B cell (primary cell): ENCODE data around the gene ACOX2. TPM values are rescaled to one million over a fixed set of nuclear protein-coding genes. Genes with fewer than 3 reads are reported as not detected.

ENCODE experiments used
- ATAC-seq: fragments of 200-7000 bp; cut with Tn5 transposase; one replicate; pipeline ENCODE4 v1.10.0; 2021; ENCODE audit warnings: low read depth, mild to moderate bottlenecking, moderate number of reproducible peaks, moderate library complexity
- CTCF ChIA-PET: fragments of 350-600 bp; sonication (Branson Sonifier 250); formaldehyde crosslinking; loops from one replicate; lab custom pipeline; 2021; ENCODE audit warnings: antibody characterized with exemption, inconsistent platforms; lab: Charles Lee
- POLR2A ChIA-PET: fragments of 350-600 bp; sonication (Branson Sonifier 250); formaldehyde crosslinking; loops from one replicate; lab custom pipeline; 2021; ENCODE audit warnings: antibody characterized with exemption; lab: Charles Lee
- DNase-seq: peaks from one replicate; pipeline ENCODE4 v3.0.0; 2013
- H2AFZ ChIP-seq: 2 replicates; pipeline ENCODE4 v1.6.1; 2012; ENCODE audit warnings: mild to moderate bottlenecking, low read depth, low read length; ENCODE audit not compliant: insufficient read depth, poor library complexity, severe bottlenecking
- H3K27ac ChIP-seq, 2 donors: 1 replicate in 1 of 2; 2 replicates in 1 of 2; pipeline ENCODE4 v1.5.1; 2012 to 2013; ENCODE audit warnings: low read length in 2 of 2, mild to moderate bottlenecking in 2 of 2, moderate library complexity in 1 of 2
- H3K27me3 ChIP-seq, 4 experiments: fragments of 200-600 bp in 1 of 4; sonication (generic) in 1 of 4; replicated peaks in 1 of 4; 1 replicate in 2 of 4; 2 replicates in 2 of 4; pipeline versions ENCODE4 v1.6.1 to v1.7.0; 2013 to 2016; ENCODE audit warnings: low read length in 3 of 4, mild to moderate bottlenecking in 2 of 4, mixed read lengths in 1 of 4, moderate library complexity in 1 of 4; ENCODE audit not compliant: insufficient read depth in 4 of 4, control insufficient read depth in 3 of 4; ENCODE audit errors: control extremely low read depth in 1 of 4
- H3K36me3 ChIP-seq, 2 experiments: replicated peaks in 1 of 2; 1 replicate in 1 of 2; 2 replicates in 1 of 2; pipeline versions ENCODE4 v1.6.1 to v1.7.1; 2013; ENCODE audit warnings: low read length in 1 of 2; ENCODE audit not compliant: insufficient read depth in 2 of 2, control insufficient read depth in 1 of 2; ENCODE audit errors: control extremely low read depth in 1 of 2, extremely low read depth in 1 of 2
- H3K4me1 ChIP-seq, 2 donors: fragments of 200-600 bp in 1 of 2; sonication (generic) in 1 of 2; 1 replicate in 1 of 2; 2 replicates in 1 of 2; pipeline versions ENCODE4 v1.5.1 to v1.6.1; 2013 to 2017; ENCODE audit warnings: low read length in 2 of 2; ENCODE audit not compliant: control insufficient read depth in 2 of 2, insufficient read depth in 2 of 2
- H3K4me2 ChIP-seq: replicated peaks from 2 replicates; pipeline ENCODE3; 2012; ENCODE audit warnings: mild to moderate bottlenecking, low read depth, low read length; ENCODE audit not compliant: poor library complexity, severe bottlenecking
- H3K4me3 ChIP-seq, 5 experiments: fragments of 200-600 bp in 1 of 5; sonication (generic) in 1 of 5; 1 replicate in 3 of 5; 2 replicates in 2 of 5; pipeline versions ENCODE4 v1.5.1 to v1.7.0; 2011 to 2016; ENCODE audit warnings: low read length in 4 of 5, mild to moderate bottlenecking in 4 of 5, low read depth in 2 of 5, control low read depth in 1 of 5, moderate library complexity in 1 of 5; ENCODE audit not compliant: insufficient read depth in 1 of 5; ENCODE audit errors: control extremely low read depth in 1 of 5, extremely low read depth in 1 of 5
- H3K79me2 ChIP-seq: fragments of 200-600 bp; sonication (generic); one replicate; pipeline ENCODE4 v1.6.0; 2016; ENCODE audit warnings: low read length; ENCODE audit not compliant: control insufficient read depth, insufficient read depth
- H3K9ac ChIP-seq: fragments of 200-600 bp; sonication (generic); 2 replicates; pipeline ENCODE4 v1.6.1; 2017; ENCODE audit warnings: mild to moderate bottlenecking, low read length, moderate library complexity
- H3K9me3 ChIP-seq, 3 donors: one replicate each; pipeline versions ENCODE4 v1.6.1 to v1.7.1; 2013; ENCODE audit warnings: low read length in 2 of 3; ENCODE audit not compliant: control insufficient read depth in 2 of 3, insufficient read depth in 1 of 3; ENCODE audit errors: control extremely low read depth in 1 of 3
- H4K20me1 ChIP-seq: 2 replicates; pipeline ENCODE4 v1.6.0; 2012; ENCODE audit warnings: mild to moderate bottlenecking, low read length; ENCODE audit not compliant: insufficient read depth, control insufficient read depth, poor library complexity, severe bottlenecking
- H3K27ac Mint-ChIP-seq: one replicate; pipeline ENCODE4 v1.8.0; 2021; ENCODE audit warnings: mixed read lengths
- H3K27me3 Mint-ChIP-seq: one replicate; pipeline ENCODE4 v1.8.0; 2021; ENCODE audit warnings: mixed read lengths
- H3K4me1 Mint-ChIP-seq: one replicate; pipeline ENCODE4 v1.8.0; 2021; ENCODE audit warnings: mixed read lengths
- H3K4me3 Mint-ChIP-seq: one replicate; pipeline ENCODE4 v1.8.0; 2021; ENCODE audit warnings: mixed read lengths
- H3K9me3 Mint-ChIP-seq: one replicate; pipeline ENCODE4 v1.8.0; 2022; ENCODE audit warnings: mixed read lengths; ENCODE audit not compliant: insufficient read depth
- EZH2 ChIP-seq: IDR thresholded peaks from 2 replicates; pipeline ENCODE4 v1.6.1; 2012; ENCODE audit warnings: borderline replicate concordance, low read depth, mild to moderate bottlenecking, moderate library complexity, low read length; ENCODE audit not compliant: insufficient read depth, poor library complexity, severe bottlenecking
- WGBS: methylation state at CpG from one replicate; pipeline ENCODE4 v1.1.5; 2013; ENCODE audit warnings: missing lambda C conversion rate; ENCODE audit not compliant: insufficient coverage; 5-methylcytosine and 5-hydroxymethylcytosine counted together
- intact Hi-C: fragments of 100-400 bp; cut with micrococcal nuclease; formaldehyde crosslinking; loops from one replicate; pipeline ENCODE4 v1.10.0; 2022
- polyA plus RNA-seq: library from polyadenylated mRNA; depleted of rRNA; stranded (reverse); fragments of >200 nt; gene quantifications from 2 replicates; pipeline ENCODE4 v1.2.3, GENCODE V29; 2012
- total RNA-seq, 2 donors: library from RNA; stranded (reverse); fragments of 120-200 nt in 1 of 2; gene quantifications; 1 replicate in 1 of 2; 2 replicates in 1 of 2; pipeline versions ENCODE4 v1.2.3 to v1.2.4, GENCODE V29; 2013 to 2022
- TF ChIP-seq, protein P1 (sequence below): fragments of 200-600 bp; IDR thresholded peaks from one replicate; pipeline ENCODE4 v1.8.0; 2022; ENCODE audit warnings: antibody characterized with exemption, mild to moderate bottlenecking

The ACOX2 gene
- total and polyA plus RNA-seq, 2 donors (not counting 1 experiment from before 2014, with no cell fraction given): not detected

GRCh38 chr3:58484722-58485069 lies 52.3 kb downstream of the ACOX2 start:
- no peak overlapping the region for H3K27ac Mint-ChIP-seq
- no peak overlapping the region for H2AFZ ChIP-seq
- no peaks in the 10 kb centered on the region for H3K36me3 ChIP-seq
- no peak overlapping the region for H3K27ac ChIP-seq
- intact Hi-C loops: no loop called here
- no peaks in the 10 kb centered on the region for H3K9me3 Mint-ChIP-seq
- no peaks in the 10 kb centered on the region for H3K79me2 ChIP-seq
- no peak overlapping the region for H3K4me3 ChIP-seq
- WGBS: 100% methylated on average over 1 of the region's 3 CpGs
- no peak overlapping the region for H3K4me2 ChIP-seq
- H3K9me3 ChIP-seq: no peaks in the 10 kb centered on the region
- H3K4me1 ChIP-seq: peaks cover 8 to 9% of the 10 kb centered on the region in 2 donors
- ChIA-PET POLR2A (no interaction called here), CTCF (no interaction called here)
- peaks cover 5% of the 10 kb centered on the region for H3K27me3 Mint-ChIP-seq
- ATAC-seq (no peak), DNase-seq (no peak)
- no peak for TF ChIP-seq EZH2
- TF ChIP-seq, protein P1, sequence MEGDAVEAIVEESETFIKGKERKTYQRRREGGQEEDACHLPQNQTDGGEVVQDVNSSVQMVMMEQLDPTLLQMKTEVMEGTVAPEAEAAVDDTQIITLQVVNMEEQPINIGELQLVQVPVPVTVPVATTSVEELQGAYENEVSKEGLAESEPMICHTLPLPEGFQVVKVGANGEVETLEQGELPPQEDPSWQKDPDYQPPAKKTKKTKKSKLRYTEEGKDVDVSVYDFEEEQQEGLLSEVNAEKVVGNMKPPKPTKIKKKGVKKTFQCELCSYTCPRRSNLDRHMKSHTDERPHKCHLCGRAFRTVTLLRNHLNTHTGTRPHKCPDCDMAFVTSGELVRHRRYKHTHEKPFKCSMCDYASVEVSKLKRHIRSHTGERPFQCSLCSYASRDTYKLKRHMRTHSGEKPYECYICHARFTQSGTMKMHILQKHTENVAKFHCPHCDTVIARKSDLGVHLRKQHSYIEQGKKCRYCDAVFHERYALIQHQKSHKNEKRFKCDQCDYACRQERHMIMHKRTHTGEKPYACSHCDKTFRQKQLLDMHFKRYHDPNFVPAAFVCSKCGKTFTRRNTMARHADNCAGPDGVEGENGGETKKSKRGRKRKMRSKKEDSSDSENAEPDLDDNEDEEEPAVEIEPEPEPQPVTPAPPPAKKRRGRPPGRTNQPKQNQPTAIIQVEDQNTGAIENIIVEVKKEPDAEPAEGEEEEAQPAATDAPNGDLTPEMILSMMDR: no peak
- no peaks in the 10 kb centered on the region for H3K27me3 ChIP-seq
- no peaks in the 10 kb centered on the region for H4K20me1 ChIP-seq
- H3K4me1 Mint-ChIP-seq: peaks cover 18% of the 10 kb centered on the region
- no peak overlapping the region for H3K9ac ChIP-seq
- H3K4me3 Mint-ChIP-seq: no peak overlapping the region

- no peak overlapping the region for H3K4me3 Mint-ChIP-seq
Measured at GRCh38 chr3:58484045-58484721, 52.8 kb downstream of the ACOX2 start.

More at GRCh38 chr3:58484045-58484721, 52.8 kb downstream of the ACOX2 start:
- H3K36me3 ChIP-seq: no peaks in the 10 kb centered on the region
- H2AFZ ChIP-seq: no peak overlapping the region
- no peak for ATAC-seq
- no peak overlapping the region for H3K27ac ChIP-seq
- no peak for TF ChIP-seq EZH2
- TF ChIP-seq, protein P1: no peak
- no peaks in the 10 kb centered on the region for H3K79me2 ChIP-seq
- WGBS: 90% methylated on average over 7 of the region's 7 CpGs
- no peaks in the 10 kb centered on the region for H3K9me3 Mint-ChIP-seq
- DNase-seq: no peak
- intact Hi-C loops: no loop called here
- H3K27me3 ChIP-seq: no peaks in the 10 kb centered on the region
- H3K4me1 Mint-ChIP-seq: peaks cover 18% of the 10 kb centered on the region
- H3K4me3 ChIP-seq: no peak overlapping the region
- no peaks in the 10 kb centered on the region for H3K9me3 ChIP-seq
- no peak overlapping the region for H3K9ac ChIP-seq
- ChIA-PET CTCF (interaction anchor here (1.1 kb wide), 1 partner anchor 10 kb away, joined by 3 read pairs; no protein-coding TSS in a partner anchor), POLR2A (no interaction called here)
- H3K4me2 ChIP-seq: no peak overlapping the region
- H3K27ac Mint-ChIP-seq: no peak overlapping the region
- H4K20me1 ChIP-seq: no peaks in the 10 kb centered on the region
- H3K27me3 Mint-ChIP-seq: peaks cover 5% of the 10 kb centered on the region
- H3K4me1 ChIP-seq: peaks cover 8 to 9% of the 10 kb centered on the region in 2 donors
